Lower leg skin (tissue), 3 donors: Measurements from ENCODE around the gene APOBEC3H.

Experiments
- POLR2A ChIP-seq, 2 donors: fragments of 450-650 bp; IDR thresholded peaks; one replicate each; pipeline ENCODE4 v1.6.1; 2016 to 2017; ENCODE audit warnings: antibody characterized with exemption in 2 of 2, mild to moderate bottlenecking in 1 of 2, moderate library complexity in 1 of 2
- TF ChIP-seq, protein P1 (sequence below), 3 donors: fragments of 450-650 bp; IDR thresholded peaks; one replicate each; pipeline ENCODE4 v1.5.1; 2016; ENCODE audit warnings: antibody characterized with exemption in 3 of 3, mild to moderate bottlenecking in 3 of 3, moderate library complexity in 2 of 3

DNA sequence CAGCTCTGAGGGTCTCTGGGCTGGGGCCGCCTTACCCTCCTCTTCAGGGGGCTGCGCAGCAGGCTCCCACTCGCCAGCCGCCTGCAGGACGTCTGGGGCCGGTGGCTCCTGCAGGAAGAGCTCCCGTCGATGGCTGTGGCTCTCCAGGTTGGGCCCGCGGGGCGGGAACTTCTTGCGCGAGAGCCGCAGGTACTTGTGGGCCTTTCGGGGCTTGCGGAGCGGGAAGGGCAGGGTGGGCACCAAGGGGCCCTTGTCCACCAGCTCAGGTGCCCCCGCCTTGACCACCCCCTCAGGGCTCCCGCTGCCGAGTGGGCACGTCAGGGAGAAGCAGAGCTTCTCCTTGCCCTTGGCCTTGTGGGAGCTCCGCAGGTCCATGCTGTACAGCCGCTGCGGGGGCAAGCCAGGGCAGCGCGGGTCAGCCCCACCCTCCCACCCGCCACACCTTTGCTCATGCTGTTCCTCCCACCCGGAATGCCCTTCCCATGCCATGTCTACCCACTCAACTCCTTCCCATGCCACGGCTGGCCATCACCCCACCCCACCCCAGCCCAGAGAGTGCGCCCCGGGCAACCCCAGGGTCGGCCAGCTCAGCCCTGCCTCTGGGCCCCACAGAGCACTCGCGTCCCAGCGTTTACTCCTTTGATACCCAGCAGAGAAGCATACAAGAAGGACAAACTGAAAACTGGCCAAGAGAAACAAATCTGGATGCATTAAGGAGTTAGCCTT lies 37.5 kb downstream of the APOBEC3H start:
- TF ChIP-seq, protein P1, sequence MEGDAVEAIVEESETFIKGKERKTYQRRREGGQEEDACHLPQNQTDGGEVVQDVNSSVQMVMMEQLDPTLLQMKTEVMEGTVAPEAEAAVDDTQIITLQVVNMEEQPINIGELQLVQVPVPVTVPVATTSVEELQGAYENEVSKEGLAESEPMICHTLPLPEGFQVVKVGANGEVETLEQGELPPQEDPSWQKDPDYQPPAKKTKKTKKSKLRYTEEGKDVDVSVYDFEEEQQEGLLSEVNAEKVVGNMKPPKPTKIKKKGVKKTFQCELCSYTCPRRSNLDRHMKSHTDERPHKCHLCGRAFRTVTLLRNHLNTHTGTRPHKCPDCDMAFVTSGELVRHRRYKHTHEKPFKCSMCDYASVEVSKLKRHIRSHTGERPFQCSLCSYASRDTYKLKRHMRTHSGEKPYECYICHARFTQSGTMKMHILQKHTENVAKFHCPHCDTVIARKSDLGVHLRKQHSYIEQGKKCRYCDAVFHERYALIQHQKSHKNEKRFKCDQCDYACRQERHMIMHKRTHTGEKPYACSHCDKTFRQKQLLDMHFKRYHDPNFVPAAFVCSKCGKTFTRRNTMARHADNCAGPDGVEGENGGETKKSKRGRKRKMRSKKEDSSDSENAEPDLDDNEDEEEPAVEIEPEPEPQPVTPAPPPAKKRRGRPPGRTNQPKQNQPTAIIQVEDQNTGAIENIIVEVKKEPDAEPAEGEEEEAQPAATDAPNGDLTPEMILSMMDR (IDR thresholded peaks at IDR 0.05), result no peak
- TF ChIP-seq POLR2A (IDR thresholded peaks at IDR 0.05), result no peak
